GM19452 (cell line): ENCODE data around the gene SORBS1.

Experiments used
- ATAC-seq: cut with Tn5 transposase; IDR thresholded peaks from one replicate; pipeline ENCODE4 v1.9.1; 2021; ENCODE audit not compliant: unreplicated experiment

Gene SORBS1

DNA sequence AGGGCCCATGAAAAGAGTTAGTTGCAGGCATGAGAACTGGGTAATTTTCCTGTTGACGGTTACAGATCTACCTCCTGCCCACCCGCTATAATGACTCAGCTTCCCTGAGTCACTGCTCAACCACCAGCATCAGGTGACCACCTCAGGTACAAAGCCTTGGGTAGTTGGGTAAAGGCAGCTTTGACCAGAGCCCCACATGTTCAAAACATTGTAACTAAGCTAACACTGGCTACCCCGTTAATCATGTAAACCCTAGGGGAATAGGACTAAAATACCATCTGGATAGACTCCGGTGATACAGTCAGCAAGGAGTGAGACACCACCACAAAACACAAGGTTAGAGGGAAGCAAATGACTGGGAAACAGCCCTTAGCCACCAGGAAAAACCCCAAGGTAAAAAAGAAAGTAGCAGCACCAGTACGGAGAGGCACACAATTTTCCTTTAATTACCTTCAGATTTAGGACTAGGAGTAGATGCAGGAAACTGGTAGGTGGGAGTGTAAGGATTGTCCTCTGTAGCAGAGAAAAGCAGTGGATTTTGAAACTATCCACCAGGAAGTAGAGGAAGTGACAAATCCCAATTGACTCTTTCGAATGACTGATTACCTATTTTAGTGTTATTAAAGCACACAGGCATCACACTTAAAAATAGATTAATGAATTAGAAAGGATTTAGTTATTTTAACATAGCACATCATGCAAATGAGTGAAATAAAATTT, 166.8 kb downstream of the SORBS1 start:
- no peak for ATAC-seq

DNA sequence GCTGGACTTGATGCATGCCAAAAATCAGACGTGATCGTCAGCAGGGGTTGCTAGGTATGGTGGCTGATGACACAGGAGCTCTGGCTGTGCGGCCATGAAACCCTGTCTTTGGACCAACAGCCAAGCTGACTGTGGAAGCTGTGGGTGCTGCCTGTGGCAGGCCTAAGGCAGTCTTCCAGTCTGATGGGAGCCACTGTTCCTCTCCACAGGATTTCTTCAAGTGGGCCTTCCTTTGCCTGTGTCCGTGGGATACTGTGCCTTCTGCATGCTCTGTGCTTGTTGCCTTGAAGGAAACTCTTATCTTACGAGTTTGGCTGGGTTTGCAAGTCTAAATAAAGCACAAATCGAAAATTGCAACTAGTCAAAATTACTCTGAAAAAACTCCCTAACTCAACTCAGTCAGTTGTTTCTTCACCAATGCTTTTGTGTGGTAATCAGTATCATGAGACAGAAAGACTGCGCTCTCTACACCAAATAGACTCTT, 168.4 kb downstream of the SORBS1 start:
- no peak for ATAC-seq

GRCh38 chr10:95392217-95392584, 169.0 kb downstream of the SORBS1 start:
- no peak for ATAC-seq

DNA sequence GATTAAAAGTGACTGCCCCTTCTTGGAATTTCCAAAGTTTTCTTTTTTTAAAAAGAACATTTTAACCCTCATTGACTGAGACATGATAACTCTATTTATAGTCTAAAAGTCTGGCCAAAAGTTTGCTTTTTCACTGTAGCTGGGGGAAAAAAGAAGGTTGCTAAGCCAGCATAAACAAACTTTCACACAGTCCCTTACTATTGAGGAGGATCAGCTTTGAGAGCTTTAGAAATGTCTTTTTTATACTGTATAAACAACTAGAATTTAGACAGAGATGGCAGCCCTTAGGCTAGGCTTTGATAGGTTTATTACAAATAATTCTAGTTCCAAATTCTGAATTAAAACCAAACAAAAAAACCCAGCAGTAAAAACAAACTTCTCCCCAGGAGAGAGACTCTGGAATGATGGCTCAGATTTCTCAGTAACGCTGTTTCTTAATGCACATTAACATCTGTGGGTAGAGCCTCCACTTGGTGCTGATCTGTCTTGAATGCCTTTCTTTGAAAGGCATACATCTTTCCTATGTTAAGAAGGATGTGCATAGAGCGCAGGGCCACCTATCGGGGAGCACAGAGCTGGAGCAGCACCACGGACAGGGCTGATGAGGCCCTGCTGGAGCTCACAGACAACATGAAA, 169.5 kb downstream of the SORBS1 start:
- no peak for ATAC-seq

DNA sequence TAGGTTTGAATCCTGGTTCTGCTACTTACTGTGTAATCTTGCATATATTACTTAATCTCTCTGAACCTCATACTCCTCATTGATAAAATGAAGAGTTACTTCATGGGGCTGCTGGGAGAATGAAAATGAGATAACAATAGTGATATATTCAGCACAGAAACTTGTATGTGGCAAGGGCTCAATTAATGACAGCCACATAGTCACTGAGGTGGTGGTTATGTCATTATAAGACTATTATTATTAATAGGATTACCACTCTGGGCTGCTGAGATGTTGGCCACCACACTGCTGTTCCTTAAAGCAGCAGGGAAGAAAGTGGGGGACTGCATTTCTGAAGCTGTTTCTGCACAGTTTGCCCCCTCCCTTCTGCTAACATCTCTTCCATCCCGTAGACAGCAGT, 170.0 kb downstream of the SORBS1 start:
- ATAC-seq, result no peak

DNA sequence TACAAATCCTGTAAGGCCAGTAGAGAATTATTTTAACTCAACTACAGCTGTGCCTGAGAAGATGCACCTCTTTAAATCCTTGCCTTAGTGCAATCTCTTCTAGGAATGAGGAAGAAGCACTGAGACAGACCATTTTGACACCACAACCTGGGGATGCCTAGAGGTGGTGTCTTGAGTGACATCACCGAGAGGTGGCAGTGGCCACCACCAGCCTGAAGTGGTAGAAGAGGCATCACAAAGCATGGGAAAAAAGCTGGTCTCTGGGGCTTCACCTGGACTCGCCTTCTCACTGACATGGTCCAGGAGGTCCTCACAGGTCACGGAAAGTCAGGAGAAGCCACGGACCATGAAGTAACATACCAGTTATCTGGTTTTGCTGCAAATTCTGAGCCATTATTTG, 171.2 kb downstream of the SORBS1 start:
- ATAC-seq, result no peak

DNA sequence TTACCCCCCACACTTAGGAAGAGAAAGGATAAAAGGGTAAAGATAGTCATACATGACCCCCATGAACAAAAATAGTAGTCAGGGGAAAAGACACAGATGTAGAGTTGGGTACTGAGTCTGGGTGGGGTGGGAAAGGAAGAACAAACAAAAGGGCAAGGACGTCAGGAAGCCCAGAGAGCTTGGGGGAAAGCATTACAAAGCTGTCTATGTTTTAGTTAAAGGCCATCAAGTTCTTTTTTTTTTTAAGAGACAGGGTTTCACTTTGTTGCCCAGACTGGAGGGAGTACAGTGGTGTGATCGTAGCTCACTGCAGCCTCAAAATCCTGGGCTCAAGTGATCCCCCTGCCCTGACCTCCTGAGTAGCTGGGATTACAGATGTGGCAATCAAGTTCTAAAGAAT, 172.0 kb downstream of the SORBS1 start:
- no peak for ATAC-seq

- no peak for ATAC-seq
Observed at GRCh38 chr10:95388539-95388938, 172.6 kb downstream of the SORBS1 start.

- no peak for ATAC-seq
Observed at GRCh38 chr10:95388109-95388471, 173.1 kb downstream of the SORBS1 start.

GRCh38 chr10:95384011-95384704, 177.0 kb downstream of the SORBS1 start:
- ATAC-seq, result no peak

- no peak for ATAC-seq
Observed at GRCh38 chr10:95382596-95382995, 178.6 kb downstream of the SORBS1 start.

GRCh38 chr10:95382174-95382573, 179.0 kb downstream of the SORBS1 start:
- no peak for ATAC-seq

DNA sequence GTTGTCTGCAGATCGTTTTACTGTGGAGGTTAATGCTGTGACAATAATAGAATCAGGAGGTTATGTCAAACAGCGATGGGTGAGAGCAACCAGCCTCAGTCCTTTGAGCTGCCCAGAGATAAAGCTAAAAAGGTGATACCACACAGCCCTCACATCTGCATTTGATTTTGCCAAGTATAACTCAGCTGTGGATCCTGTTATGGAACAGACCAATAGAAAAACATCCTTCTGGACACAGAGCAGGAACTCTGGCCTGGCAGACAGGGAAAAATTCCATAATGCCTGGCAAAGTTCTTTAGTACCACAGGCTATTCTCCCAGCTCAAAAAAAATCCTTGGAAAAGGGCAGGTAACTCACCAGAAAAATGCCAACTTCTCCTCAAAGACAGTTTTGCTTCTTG, 183.2 kb downstream of the SORBS1 start:
- no peak for ATAC-seq

GRCh38 chr10:95375418-95375817, 185.8 kb downstream of the SORBS1 start:
- ATAC-seq, result no peak

DNA sequence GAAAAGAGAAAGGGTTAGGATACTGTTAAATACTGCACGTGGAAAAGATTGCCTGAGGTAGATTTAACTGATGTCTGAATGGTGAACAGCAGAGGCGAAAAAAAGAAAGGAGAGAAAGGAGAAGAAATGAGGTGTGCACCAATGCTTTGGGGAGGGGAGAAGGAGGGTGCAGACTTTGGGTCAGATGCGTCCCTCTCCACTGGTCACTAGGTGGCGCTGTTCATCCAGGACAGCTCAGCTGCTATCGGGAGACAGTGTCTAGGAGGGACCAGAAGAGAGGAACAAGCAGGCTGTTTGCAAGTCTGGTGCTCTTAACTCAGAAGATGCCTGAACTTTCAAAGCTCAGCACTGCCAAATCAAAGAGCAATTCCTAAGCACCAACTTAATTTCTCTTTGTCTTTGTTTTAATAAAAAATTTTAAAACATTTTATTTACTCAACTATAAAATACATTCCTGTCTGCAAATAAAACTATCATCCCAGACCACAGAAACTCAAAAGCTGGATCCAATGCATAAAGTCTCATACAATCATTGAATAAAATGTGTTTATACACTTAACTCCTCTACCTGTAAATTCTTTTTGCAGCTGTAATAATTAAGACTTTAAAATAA, 186.5 kb downstream of the SORBS1 start:
- peak; percentile 94 for ATAC-seq

DNA sequence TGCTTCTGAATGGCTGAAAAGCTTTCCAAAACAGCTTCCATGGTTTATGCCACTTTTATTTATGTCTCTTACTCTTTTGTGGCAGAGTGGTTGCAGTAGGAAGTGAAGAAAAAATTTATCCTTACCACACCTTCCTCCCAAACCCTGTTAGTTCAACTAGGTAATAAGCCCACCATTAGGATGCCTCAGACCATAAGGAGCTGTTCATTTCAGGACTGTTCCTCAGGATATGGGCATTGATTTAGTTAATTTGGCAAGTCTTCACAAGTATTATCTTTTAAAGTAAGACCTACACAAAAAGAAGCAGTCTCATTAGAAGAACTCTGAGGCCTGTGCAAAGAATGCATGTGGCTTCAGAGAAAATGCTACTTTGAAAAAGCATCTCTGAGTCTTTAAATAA, 187.5 kb downstream of the SORBS1 start:
- ATAC-seq, result no peak

GRCh38 chr10:95364342-95364741, 196.8 kb downstream of the SORBS1 start:
- ATAC-seq, result no peak

DNA sequence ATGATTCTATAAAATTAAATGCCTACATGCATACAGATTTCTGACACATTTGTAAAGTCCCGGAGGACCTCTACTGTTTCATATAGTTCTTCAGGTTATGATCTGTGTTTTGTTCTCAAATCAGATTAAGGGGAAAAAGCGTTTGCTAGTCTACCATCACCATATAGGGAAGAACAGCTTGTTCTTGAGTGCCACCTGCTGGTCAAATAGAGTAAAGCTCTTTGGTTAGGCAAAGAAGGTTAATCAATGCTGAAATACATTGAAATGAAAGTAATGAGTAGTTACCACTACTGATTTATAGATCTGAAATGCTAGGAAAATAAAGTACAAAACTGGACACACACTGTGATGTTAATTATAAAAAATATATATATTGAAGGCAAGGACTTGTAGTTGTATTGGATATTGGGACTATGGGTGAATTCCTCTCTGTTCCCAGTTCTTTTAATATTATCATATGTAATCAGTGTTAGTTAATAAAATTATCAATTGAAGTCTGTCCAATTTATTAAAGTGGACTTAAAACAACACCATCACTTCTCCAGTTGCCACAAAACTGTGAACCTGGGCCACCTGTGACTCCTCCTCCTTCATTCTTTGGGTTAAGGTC, 197.8 kb downstream of the SORBS1 start:
- peak; percentile 83 for ATAC-seq

- ATAC-seq, result no peak
Observed at GRCh38 chr10:95360122-95360714, 201.0 kb downstream of the SORBS1 start.

- no peak for ATAC-seq
Observed at GRCh38 chr10:95359466-95359865, 201.7 kb downstream of the SORBS1 start.
